ENCODE data around the gene TDRD1.

GRCh38 chr10:114173603-114173920 lies 5.6 kb upstream of the TDRD1 start:
- TF ChIP-seq, protein P1, sequence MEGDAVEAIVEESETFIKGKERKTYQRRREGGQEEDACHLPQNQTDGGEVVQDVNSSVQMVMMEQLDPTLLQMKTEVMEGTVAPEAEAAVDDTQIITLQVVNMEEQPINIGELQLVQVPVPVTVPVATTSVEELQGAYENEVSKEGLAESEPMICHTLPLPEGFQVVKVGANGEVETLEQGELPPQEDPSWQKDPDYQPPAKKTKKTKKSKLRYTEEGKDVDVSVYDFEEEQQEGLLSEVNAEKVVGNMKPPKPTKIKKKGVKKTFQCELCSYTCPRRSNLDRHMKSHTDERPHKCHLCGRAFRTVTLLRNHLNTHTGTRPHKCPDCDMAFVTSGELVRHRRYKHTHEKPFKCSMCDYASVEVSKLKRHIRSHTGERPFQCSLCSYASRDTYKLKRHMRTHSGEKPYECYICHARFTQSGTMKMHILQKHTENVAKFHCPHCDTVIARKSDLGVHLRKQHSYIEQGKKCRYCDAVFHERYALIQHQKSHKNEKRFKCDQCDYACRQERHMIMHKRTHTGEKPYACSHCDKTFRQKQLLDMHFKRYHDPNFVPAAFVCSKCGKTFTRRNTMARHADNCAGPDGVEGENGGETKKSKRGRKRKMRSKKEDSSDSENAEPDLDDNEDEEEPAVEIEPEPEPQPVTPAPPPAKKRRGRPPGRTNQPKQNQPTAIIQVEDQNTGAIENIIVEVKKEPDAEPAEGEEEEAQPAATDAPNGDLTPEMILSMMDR (IDR thresholded peaks at IDR 0.05; ENCODE audit: low read length): no peak
- no peak for TF ChIP-seq EZH2 (IDR thresholded peaks at IDR 0.05; ENCODE audit: borderline replicate concordance, low read length)
